Keratinocyte (primary cell): ENCODE data around the gene MIB1.

ENCODE experiments used
- EZH2 ChIP-seq: IDR thresholded peaks from one replicate; pipeline ENCODE4 v1.6.1; 2012; ENCODE audit warnings: inconsistent platforms, mild to moderate bottlenecking, low read length, moderate library complexity
- TF ChIP-seq, protein P1 (sequence below), 3 experiments: IDR thresholded peaks in 1 of 3; conservative IDR thresholded peaks in 1 of 3; optimal IDR thresholded peaks in 1 of 3; 2 replicates in 2 of 3; 3 replicates in 1 of 3; pipeline versions ENCODE3 to v1.5.1; 2011; ENCODE audit warnings: low read length in 3 of 3, mild to moderate bottlenecking in 3 of 3, moderate library complexity in 2 of 3, control low read depth in 1 of 3, inconsistent platforms in 1 of 3; ENCODE audit not compliant: insufficient read depth in 2 of 3; ENCODE audit errors: extremely low read depth in 1 of 3

DNA sequence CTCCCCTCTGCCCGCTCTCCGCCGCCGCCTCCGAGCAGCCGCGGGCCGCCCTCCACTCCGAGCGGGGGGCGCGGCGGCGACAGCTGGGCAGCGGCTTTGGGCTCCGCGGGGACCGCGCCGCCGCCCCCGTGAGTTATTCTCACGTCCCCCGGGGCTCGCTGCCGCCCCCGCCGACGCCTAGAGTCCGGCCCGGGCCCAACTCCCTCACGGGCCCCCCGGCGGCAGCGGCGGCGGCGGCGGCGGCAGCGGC is 645 bp downstream of the MIB1 start:
- TF ChIP-seq, protein P1, sequence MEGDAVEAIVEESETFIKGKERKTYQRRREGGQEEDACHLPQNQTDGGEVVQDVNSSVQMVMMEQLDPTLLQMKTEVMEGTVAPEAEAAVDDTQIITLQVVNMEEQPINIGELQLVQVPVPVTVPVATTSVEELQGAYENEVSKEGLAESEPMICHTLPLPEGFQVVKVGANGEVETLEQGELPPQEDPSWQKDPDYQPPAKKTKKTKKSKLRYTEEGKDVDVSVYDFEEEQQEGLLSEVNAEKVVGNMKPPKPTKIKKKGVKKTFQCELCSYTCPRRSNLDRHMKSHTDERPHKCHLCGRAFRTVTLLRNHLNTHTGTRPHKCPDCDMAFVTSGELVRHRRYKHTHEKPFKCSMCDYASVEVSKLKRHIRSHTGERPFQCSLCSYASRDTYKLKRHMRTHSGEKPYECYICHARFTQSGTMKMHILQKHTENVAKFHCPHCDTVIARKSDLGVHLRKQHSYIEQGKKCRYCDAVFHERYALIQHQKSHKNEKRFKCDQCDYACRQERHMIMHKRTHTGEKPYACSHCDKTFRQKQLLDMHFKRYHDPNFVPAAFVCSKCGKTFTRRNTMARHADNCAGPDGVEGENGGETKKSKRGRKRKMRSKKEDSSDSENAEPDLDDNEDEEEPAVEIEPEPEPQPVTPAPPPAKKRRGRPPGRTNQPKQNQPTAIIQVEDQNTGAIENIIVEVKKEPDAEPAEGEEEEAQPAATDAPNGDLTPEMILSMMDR (optimal IDR thresholded peaks at IDR 0.05 in 1 of 3, IDR thresholded peaks at IDR 0.05 in 1 of 3, conservative IDR thresholded peaks at IDR 0.05 in 1 of 3; ENCODE audit: extremely low read depth in 1 of 3, insufficient read depth in 2 of 3, low read length in 3 of 3) = no peak
- no peak for TF ChIP-seq EZH2
